Measurements from ENCODE around the gene TSHZ2.

TSHZ2 gene

GRCh38 chr20:53260591-53260990 is 288.4 kb downstream of the TSHZ2 start:
- no peak for DNase-seq

GRCh38 chr20:53262365-53262764 is 290.2 kb downstream of the TSHZ2 start:
- DNase-seq: no peak

GRCh38 chr20:53263554-53264438 is 291.6 kb downstream of the TSHZ2 start:
- DNase-seq: no peak

- DNase-seq: no peak
Measured at GRCh38 chr20:53264604-53265003, 292.4 kb downstream of the TSHZ2 start.

- DNase-seq: no peak
Measured at GRCh38 chr20:53265304-53265875, 293.2 kb downstream of the TSHZ2 start.

GRCh38 chr20:53269380-53269779 is 297.2 kb downstream of the TSHZ2 start:
- DNase-seq: no peak

- DNase-seq: no peak
Measured at GRCh38 chr20:53270792-53271375, 298.7 kb downstream of the TSHZ2 start.

GRCh38 chr20:53274365-53274764 is 302.2 kb downstream of the TSHZ2 start:
- no peak for DNase-seq

- DNase-seq: no peak
Measured at GRCh38 chr20:53274807-53275206, 302.6 kb downstream of the TSHZ2 start.

GRCh38 chr20:53276143-53276542 is 304.0 kb downstream of the TSHZ2 start:
- DNase-seq: no peak

GRCh38 chr20:53278555-53278954 is 306.4 kb downstream of the TSHZ2 start:
- no peak for DNase-seq

GRCh38 chr20:53279735-53280134 is 307.6 kb downstream of the TSHZ2 start:
- no peak for DNase-seq

GRCh38 chr20:53281557-53282117 is 309.5 kb downstream of the TSHZ2 start:
- no peak for DNase-seq

- no peak for DNase-seq
Measured at GRCh38 chr20:53282217-53282955, 310.2 kb downstream of the TSHZ2 start.

GRCh38 chr20:53283011-53283410 is 310.9 kb downstream of the TSHZ2 start:
- no peak for DNase-seq

GRCh38 chr20:53283597-53283996 is 311.4 kb downstream of the TSHZ2 start:
- DNase-seq: no peak

GRCh38 chr20:53284256-53284655 is 312.1 kb downstream of the TSHZ2 start:
- no peak for DNase-seq

- DNase-seq: no peak
Measured at GRCh38 chr20:53284696-53285095, 312.5 kb downstream of the TSHZ2 start.

GRCh38 chr20:53287357-53288042 is 315.3 kb downstream of the TSHZ2 start:
- no peak for DNase-seq

GRCh38 chr20:53291548-53291947 is 319.4 kb downstream of the TSHZ2 start:
- DNase-seq: no peak

- DNase-seq: no peak
Measured at GRCh38 chr20:53292347-53292746, 320.2 kb downstream of the TSHZ2 start.

- DNase-seq: no peak
Measured at GRCh38 chr20:53294804-53295203, 322.6 kb downstream of the TSHZ2 start.

Data from SHP77 treated with DMSO at 0.1 percent for 48 hours (cell line).